ENCODE measurements around the gene DAPK1.

- TF ChIP-seq CTCF (IDR thresholded peaks at IDR 0.05; ENCODE audit: low read length) (no peak), EZH2 (optimal IDR thresholded peaks at IDR 0.05; ENCODE audit: low read depth, low read length) (no peak), EZH2phosphoT487 (IDR thresholded peaks at IDR 0.05; ENCODE audit: low read length) (no peak)
Measured at GRCh38 chr9:87739546-87739945, 241.9 kb downstream of the DAPK1 start.
